Measurements from ENCODE around the gene SAP25. TPM values are rescaled to one million over a fixed set of nuclear protein-coding genes. Genes with fewer than 3 reads are reported as not detected.

SAP25 gene
- total and polyA plus RNA-seq, 2 donors (not counting 1 experiment from before 2014, with no cell fraction given) = 51.7 to 71.9 TPM

- H3K9me3 ChIP-seq (ENCODE audit: control extremely low read depth in 1 of 3, control insufficient read depth in 2 of 3, insufficient read depth in 1 of 3, low read length in 2 of 3) = no peaks in the 10 kb centered on the region
- no peak overlapping the region for H3K4me2 ChIP-seq (replicated peaks; ENCODE audit: low read depth, low read length, poor library complexity, severe bottlenecking)
- ChIA-PET POLR2A (no interaction called here), CTCF (no interaction called here)
- Mint-ChIP-seq H3K27me3 (no peaks in the 10 kb centered on the region), H3K4me1 (peaks cover 12% of the 10 kb centered on the region), H3K27ac (no peak overlapping the region), H3K9me3 (ENCODE audit: insufficient read depth) (no peaks in the 10 kb centered on the region), H3K4me3 (no peak overlapping the region)
- no peak overlapping the region for H3K9ac ChIP-seq (ENCODE audit: low read length)
- no peaks in the 10 kb centered on the region for H3K36me3 ChIP-seq (replicated peaks in 1 of 2; ENCODE audit: control extremely low read depth in 1 of 2, control insufficient read depth in 1 of 2, extremely low read depth in 1 of 2, insufficient read depth in 2 of 2, low read length in 1 of 2)
- H2AFZ ChIP-seq (ENCODE audit: insufficient read depth, low read depth, low read length, poor library complexity, severe bottlenecking) = no peak overlapping the region
- peaks cover 14 to 22% of the 10 kb centered on the region in 2 donors for H3K4me1 ChIP-seq (ENCODE audit: control insufficient read depth in 2 of 2, insufficient read depth in 2 of 2, low read length in 2 of 2)
- no peaks in the 10 kb centered on the region for H3K79me2 ChIP-seq (ENCODE audit: control insufficient read depth, insufficient read depth, low read length)
- DNase-seq (no peak), ATAC-seq (ENCODE audit: low read depth) (no peak)
- intact Hi-C loops (cut with micrococcal nuclease) = no loop called here
- H3K27me3 ChIP-seq (replicated peaks in 1 of 4; ENCODE audit: control extremely low read depth in 1 of 4, control insufficient read depth in 3 of 4, insufficient read depth in 4 of 4, low read length in 3 of 4) = no peaks in the 10 kb centered on the region
- no peak overlapping the region for H3K27ac ChIP-seq (ENCODE audit: low read length in 2 of 2)
- 91% methylated on average over 9 of the region's 9 CpGs for WGBS (ENCODE audit: insufficient coverage)
- H3K4me3 ChIP-seq (ENCODE audit: control extremely low read depth in 1 of 5, extremely low read depth in 1 of 5, insufficient read depth in 1 of 5, low read depth in 2 of 5, low read length in 4 of 5) = no peak overlapping the region
- no peaks in the 10 kb centered on the region for H4K20me1 ChIP-seq (ENCODE audit: control insufficient read depth, insufficient read depth, low read length, poor library complexity, severe bottlenecking)
- TF ChIP-seq CTCF (IDR thresholded peaks at IDR 0.05) = no peak
- TF ChIP-seq EZH2 (IDR thresholded peaks at IDR 0.05; ENCODE audit: borderline replicate concordance, insufficient read depth, low read depth, low read length, poor library complexity, severe bottlenecking) = no peak
Measured at GRCh38 chr7:100600730-100601038, 27.0 kb upstream of the SAP25 start.

- Histone ChIP-seq H3K27me3 (replicated peaks in 1 of 4; ENCODE audit: control extremely low read depth in 1 of 4, control insufficient read depth in 3 of 4, insufficient read depth in 4 of 4, low read length in 3 of 4) (no peaks in the 10 kb centered on the region), H3K4me1 (ENCODE audit: control insufficient read depth in 2 of 2, insufficient read depth in 2 of 2, low read length in 2 of 2) (peaks cover 8 to 17% of the 10 kb centered on the region in 2 donors), H3K4me2 (replicated peaks; ENCODE audit: low read depth, low read length, poor library complexity, severe bottlenecking) (no peak overlapping the region), H3K4me3 (ENCODE audit: control extremely low read depth in 1 of 5, extremely low read depth in 1 of 5, insufficient read depth in 1 of 5, low read depth in 2 of 5, low read length in 4 of 5) (no peak overlapping the region), H4K20me1 (ENCODE audit: control insufficient read depth, insufficient read depth, low read length, poor library complexity, severe bottlenecking) (no peaks in the 10 kb centered on the region), H3K79me2 (ENCODE audit: control insufficient read depth, insufficient read depth, low read length) (no peaks in the 10 kb centered on the region), H3K9me3 (ENCODE audit: control extremely low read depth in 1 of 3, control insufficient read depth in 2 of 3, insufficient read depth in 1 of 3, low read length in 2 of 3) (no peaks in the 10 kb centered on the region), H2AFZ (ENCODE audit: insufficient read depth, low read depth, low read length, poor library complexity, severe bottlenecking) (no peak overlapping the region), H3K27ac (ENCODE audit: low read length in 2 of 2) (no peak overlapping the region), H3K9ac (ENCODE audit: low read length) (no peak overlapping the region), H3K36me3 (replicated peaks in 1 of 2; ENCODE audit: control extremely low read depth in 1 of 2, control insufficient read depth in 1 of 2, extremely low read depth in 1 of 2, insufficient read depth in 2 of 2, low read length in 1 of 2) (no peaks in the 10 kb centered on the region)
- Mint-ChIP-seq H3K9me3 (ENCODE audit: insufficient read depth) (no peaks in the 10 kb centered on the region), H3K4me3 (no peak overlapping the region), H3K27me3 (no peaks in the 10 kb centered on the region), H3K4me1 (peaks cover 9% of the 10 kb centered on the region), H3K27ac (no peak overlapping the region)
- intact Hi-C loops (cut with micrococcal nuclease) = no loop called here
- WGBS (ENCODE audit: insufficient coverage) = 87% methylated on average over 14 of the region's 18 CpGs
- POLR2A ChIA-PET = interaction anchor here (0.6 to 0.7 kb wide), 2 partner anchors 18 to 64 kb away, joined by 4 to 7 read pairs; no protein-coding TSS in a partner anchor
- TF ChIP-seq CTCF (IDR thresholded peaks at IDR 0.05) (no peak), EZH2 (IDR thresholded peaks at IDR 0.05; ENCODE audit: borderline replicate concordance, insufficient read depth, low read depth, low read length, poor library complexity, severe bottlenecking) (no peak)
- ATAC-seq (ENCODE audit: low read depth) = no peak
- CTCF ChIA-PET = no interaction called here
- no peak for DNase-seq
Measured at GRCh38 chr7:100599911-100600729, 26.4 kb upstream of the SAP25 start.
